GM12864 (cell line): ENCODE measurements around the gene TNNT1.

Experiments
- DNase-seq: peaks from one replicate; pipeline ENCODE4 v3.0.0-alpha.2; 2011; ENCODE audit warnings: low read depth
- H3K4me3 ChIP-seq: 2 replicates; pipeline ENCODE4 v1.5.1; 2011; ENCODE audit warnings: mild to moderate bottlenecking, low read depth, low read length, control low read depth
- CTCF ChIP-seq: IDR thresholded peaks from 2 replicates; pipeline ENCODE4 v1.5.1; 2011; ENCODE audit warnings: low read depth, mild to moderate bottlenecking, moderate library complexity, low read length, control low read depth, inconsistent platforms; ENCODE audit errors: missing control alignments

TNNT1 gene

GRCh38 chr19:55119053-55119452, 30.0 kb downstream of the TNNT1 start:
- DNase-seq = no peak
- TF ChIP-seq CTCF = no peak
- no peak overlapping the region for H3K4me3 ChIP-seq

DNA sequence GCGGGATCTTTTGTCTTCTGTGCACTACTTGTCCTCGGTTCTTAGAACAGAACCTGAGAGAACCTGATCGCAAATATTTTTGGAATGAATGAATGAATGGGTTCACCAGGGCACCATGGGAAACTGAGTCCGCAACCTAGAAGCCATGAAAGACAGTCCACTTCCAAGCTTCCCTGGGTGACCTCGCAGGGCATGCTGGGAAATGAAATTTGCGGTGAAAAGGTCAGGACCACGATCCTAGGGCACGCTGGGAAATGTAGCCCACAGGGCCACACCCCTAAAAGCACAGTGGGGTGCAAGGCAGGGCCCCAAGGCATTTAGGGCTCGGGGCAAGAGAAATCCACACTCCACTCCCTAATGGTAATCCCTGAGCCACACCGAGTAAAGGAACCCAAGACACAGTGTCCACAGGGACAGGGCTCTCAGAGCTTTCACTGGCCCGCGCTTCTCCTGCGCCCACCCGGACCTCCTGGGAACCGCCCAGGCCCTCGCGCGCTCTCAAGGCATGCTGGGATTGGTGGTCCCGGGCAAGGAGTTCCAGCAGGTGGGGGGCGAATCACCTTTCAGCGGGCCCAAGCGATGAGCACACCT, 30.5 kb downstream of the TNNT1 start:
- TF ChIP-seq CTCF = no peak
- no peak for DNase-seq
- H3K4me3 ChIP-seq = peak overlapping the region; percentile 70

GRCh38 chr19:55117663-55118391, 31.2 kb downstream of the TNNT1 start:
- H3K4me3 ChIP-seq = peak overlapping the region; percentile 70
- DNase-seq = peak; percentile 95
- TF ChIP-seq CTCF = no peak

GRCh38 chr19:55116859-55117662, 31.9 kb downstream of the TNNT1 start, which contains the start of gene PPP1R12C:
PPP1R12C (minus strand) TSS chr19:55117637; CDS start chr19:55117543, 94 bp downstream.
- peak within 1 kb of the TSS; percentile 77 for H3K4me3 ChIP-seq
- no peak for DNase-seq
- no peak for TF ChIP-seq CTCF

DNA sequence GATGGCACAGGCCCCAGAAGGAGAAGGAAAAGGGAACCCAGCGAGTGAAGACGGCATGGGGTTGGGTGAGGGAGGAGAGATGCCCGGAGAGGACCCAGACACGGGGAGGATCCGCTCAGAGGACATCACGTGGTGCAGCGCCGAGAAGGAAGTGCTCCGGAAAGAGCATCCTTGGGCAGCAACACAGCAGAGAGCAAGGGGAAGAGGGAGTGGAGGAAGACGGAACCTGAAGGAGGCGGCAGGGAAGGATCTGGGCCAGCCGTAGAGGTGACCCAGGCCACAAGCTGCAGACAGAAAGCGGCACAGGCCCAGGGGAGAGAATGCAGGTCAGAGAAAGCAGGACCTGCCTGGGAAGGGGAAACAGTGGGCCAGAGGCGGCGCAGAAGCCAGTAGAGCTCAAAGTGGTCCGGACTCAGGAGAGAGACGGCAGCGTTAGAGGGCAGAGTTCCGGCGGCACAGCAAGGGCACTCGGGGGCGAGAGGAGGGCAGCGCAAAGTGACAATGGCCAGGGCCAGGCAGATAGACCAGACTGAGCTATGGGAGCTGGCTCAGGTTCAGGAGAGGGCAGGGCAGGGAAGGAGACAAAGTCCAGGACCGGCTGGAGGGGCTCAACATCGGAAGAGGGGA, 32.7 kb downstream of the TNNT1 start:
- H3K4me3 ChIP-seq = peak overlapping the region; percentile 77
- no peak for TF ChIP-seq CTCF
- no peak for DNase-seq

- no peak for TF ChIP-seq CTCF
- peak overlapping the region; percentile 77 for H3K4me3 ChIP-seq
- no peak for DNase-seq
Measured at GRCh38 chr19:55115446-55116065, 33.5 kb downstream of the TNNT1 start.
